GM19023 (cell line): ENCODE data around the gene PTPRN2.

Experiments used
- ATAC-seq: cut with Tn5 transposase; IDR thresholded peaks from one replicate; pipeline ENCODE4 v1.9.1; 2021; ENCODE audit warnings: mild to moderate bottlenecking, moderate library complexity; ENCODE audit not compliant: unreplicated experiment

PTPRN2 gene

DNA sequence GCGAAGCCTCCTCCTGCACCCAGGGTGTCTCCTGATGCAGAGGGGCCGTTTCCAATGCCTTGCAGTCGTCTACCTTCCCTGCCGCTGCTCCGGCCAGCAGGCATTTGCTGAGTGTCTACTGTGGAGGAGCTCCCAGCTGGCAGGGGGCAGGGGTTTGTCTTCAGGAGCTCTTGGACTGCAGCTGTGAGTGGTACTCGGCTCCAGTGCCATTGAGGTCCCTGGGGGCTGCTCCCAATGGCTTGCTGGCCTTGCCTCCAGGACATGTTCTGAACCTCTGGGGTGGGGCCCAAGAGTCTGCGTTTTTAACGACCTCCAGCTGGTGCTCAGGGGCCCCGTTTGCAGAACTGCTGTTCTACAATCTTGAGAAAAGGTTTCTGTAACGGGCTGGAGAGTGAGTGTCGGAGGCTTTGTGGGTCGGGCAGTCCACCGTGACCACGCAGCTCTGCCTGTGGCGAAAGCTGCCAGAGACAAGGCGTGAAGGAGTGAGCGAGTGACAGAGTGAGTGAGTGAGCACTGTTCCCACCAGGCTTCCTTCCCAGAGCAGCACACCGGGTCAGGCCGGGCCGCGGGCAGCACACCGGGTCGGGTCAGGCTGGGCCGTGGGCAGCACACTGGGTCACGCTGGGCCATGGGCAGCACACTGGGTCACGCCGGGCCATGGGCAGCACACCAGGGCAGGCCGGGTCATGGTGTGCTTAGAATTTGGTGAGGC lies 520.2 kb downstream of the PTPRN2 start:
- ATAC-seq, result no peak

- ATAC-seq, result no peak
Measured at GRCh38 chr7:158066085-158066484, 521.5 kb downstream of the PTPRN2 start.

DNA sequence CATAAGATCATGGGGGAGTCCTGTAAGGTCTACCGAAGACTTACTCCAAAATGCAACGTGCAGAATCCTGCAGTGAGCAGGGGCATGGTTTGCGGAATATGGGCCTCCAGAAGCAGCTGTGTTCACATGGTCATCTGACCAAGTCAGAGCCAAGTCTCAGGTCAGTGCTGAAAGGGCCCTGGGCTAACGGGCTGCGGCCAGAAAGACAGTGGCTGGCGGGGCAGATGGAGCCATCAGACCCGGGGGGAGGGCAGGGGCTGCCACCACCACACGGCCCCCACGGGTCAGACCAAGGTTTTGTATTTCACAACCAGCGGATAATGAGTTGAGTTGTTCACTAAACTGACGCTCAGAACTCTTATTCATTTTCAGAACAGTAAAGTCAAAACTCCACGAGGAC lies 522.3 kb downstream of the PTPRN2 start:
- no peak for ATAC-seq

GRCh38 chr7:158064631-158065030 lies 523.0 kb downstream of the PTPRN2 start:
- ATAC-seq, result no peak

DNA sequence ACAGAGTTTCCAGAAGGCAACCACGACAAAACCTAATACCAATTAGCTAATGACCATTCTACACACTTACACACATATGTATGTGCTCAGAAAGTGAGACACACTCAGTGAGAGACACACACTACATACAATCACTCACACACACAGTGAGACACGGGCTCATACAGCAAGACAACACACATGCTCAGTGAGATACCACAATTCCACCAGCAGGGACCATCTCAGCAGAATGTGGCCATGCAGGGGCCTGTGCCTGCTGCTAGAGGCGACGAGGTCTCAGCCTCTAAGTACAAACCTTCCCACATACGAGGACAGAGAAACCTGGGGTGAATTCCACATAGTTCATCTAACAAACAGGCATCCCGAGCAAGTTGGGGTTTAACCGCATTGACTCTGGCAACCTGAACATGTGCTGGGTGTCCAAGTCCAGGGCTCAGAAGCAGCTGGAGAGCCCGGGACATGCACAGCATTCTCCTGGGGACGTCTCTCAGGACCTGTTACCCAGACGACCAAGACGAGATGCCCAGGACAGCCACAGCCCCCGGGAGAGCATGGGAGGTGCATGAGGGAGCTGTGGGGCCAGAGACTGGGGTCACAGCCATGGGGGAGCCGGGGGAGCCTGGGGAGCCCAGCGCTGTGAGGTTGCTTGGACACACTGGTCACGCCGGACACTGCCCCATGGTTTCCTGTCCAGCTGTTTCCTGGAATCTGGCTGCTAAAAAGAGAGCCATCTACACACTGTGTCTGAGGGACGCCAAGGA lies 523.6 kb downstream of the PTPRN2 start:
- ATAC-seq, result no peak

GRCh38 chr7:158062661-158063060 lies 525.0 kb downstream of the PTPRN2 start:
- no peak for ATAC-seq

- ATAC-seq, result no peak
Measured at GRCh38 chr7:158061884-158062656, 525.6 kb downstream of the PTPRN2 start.

- no peak for ATAC-seq
Measured at GRCh38 chr7:158061026-158061630, 526.5 kb downstream of the PTPRN2 start.

DNA sequence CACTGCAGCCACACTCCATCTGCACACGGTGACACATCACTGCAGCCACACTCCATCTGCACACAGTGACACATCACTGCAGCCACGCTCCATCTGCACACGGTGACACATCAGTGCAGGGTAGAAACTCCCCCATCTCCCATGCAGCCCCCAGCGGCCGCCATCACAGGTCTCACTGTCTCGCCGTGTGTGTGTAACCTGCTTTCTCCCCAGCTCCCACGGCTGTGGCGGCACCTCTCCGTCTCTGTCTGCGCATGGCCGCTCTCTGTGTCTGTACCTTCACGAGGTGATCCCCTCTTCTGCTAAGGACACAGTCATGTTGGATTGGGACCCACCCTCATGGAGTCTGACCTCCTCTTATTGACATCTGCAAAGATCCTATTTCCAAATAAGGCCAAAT lies 527.4 kb downstream of the PTPRN2 start:
- ATAC-seq, result no peak

GRCh38 chr7:158057446-158057845 lies 530.2 kb downstream of the PTPRN2 start:
- no peak for ATAC-seq

DNA sequence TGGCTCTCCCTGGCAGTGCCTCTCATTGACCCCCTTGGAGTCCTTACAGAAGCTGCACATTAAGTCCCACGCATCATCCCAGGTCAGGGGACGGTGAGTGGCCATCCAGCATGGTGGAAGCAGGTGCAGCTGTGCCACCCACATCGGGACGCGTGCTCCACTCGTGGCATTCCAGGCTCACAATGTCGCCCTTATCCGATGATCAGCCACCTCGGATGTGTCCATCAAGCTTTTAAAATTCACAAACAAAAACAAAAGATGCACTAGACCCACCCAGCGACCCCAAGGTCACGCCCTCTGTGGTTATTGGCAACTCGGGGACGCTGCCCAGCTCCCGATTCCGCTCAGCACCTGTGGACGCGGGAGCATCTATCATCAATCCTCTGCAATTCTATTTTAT lies 530.9 kb downstream of the PTPRN2 start:
- ATAC-seq, result no peak

GRCh38 chr7:158055726-158056510 lies 531.7 kb downstream of the PTPRN2 start:
- ATAC-seq, result no peak

DNA sequence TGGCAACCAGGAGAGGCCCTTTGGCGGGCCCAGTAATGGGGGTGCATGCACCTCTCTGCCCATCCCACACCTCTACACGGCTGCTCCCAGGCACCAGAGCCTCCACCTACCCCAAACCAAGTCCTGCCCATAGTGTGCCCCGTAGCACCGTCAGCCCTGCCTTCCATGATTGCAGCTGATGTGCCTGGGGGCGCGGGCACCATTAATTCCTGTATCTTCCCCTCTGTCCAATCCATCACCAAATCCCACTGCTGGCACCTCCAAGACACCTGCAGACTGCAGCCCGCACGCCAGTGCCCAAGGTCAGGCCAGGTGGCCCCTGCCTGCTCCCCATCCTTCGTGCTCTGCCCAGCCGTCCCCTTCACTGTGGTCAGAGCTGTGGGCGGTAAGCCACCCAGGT lies 533.0 kb downstream of the PTPRN2 start:
- ATAC-seq, result no peak

GRCh38 chr7:158054081-158054480 lies 533.5 kb downstream of the PTPRN2 start:
- ATAC-seq, result no peak

DNA sequence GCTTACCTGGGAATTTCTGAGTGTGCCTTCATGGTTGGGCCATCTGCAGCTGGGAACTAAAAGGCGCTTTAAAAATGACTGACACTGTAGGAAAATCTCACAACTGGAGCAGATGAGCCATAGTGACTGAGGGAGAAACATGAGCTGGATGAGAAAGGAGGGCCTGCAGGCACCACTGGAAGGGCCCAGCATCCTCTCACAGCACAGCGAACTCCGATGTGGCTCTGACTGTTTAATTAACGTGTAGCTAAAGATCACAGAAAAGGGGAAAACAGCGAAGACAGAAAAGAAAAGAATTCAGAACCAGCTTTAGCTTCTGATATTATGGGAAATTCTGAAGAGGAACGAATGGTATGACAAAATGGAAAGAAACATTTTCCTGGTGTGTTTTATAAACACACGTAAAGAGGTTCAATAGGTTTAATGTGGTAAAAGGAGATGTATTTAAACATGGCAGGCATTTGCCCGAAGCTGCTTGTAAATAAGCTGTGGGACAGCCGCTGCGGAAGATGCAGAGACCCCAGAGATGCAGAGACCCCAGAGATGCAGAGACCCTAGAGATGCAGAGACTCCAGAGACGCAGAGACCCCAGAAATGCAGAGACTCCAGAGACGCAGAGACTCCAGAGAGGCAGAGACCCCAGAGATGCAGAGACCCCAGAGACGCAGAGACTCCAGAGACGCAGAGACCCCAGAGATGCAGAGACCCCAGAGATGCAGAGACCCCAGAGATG lies 534.3 kb downstream of the PTPRN2 start:
- ATAC-seq, result no peak

DNA sequence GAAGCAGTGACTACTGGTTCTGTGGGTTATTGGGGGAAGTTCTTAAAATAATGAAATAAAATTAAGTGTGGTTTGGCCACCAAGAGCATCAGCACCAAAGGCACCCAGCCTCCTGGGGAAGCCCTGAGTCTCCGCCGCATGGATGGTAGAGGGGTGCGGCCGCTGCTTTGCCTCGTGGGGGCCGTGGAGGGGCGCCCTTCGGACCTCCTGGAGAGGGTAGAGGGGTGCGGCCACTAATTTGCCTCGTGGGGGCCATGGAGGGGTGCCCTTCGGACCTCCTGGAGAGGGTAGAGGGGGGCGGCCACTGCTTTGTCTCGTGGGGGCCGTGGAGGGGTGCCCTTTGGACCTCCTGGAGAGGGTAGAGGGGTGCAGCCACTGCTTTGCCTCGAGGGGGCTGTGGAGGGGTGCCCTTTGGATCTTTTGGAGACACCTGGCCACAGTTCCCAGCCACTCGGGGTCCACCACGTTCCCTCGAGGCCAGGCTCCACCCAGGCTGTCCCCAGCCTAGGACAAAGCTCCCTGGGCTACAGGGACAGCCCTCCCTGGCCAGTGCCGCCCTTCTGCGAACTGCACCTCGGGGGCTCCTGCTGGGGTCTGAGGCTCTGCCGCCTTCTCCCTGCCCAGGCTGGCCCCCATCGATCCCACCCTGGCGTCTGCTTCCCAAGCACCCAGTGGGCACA lies 535.1 kb downstream of the PTPRN2 start:
- no peak for ATAC-seq

DNA sequence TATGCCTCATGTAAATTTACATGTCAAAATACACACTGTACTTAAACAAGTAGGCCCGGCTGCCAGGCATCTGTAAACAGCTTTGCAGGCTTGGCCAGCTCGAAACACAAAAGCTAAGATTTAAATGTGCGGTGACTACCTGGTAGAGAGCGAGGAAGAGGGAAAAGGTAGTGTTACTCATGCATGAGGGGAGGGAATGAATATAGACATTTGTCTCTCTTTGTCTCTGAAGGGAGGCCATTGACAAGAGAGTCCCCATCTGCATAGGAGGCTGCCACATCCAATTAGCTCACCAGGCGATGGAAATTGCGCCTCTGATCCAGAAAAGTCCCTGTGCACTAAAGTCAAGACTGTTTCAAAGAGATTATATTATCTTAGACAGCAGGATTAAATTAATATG lies 535.8 kb downstream of the PTPRN2 start:
- ATAC-seq, result no peak

- ATAC-seq, result no peak
Measured at GRCh38 chr7:158050978-158051651, 536.5 kb downstream of the PTPRN2 start.
